Hippocampal formation (tissue), 2 donors: ENCODE data around the gene CENPO.
A peak's percentile ranks its signal among the peaks of the same experiment; 100 is the strongest.
"Not testable (repeated sequence)": the region's sequence is repeated elsewhere in the genome, so short reads cannot be mapped to it uniquely, and the experiment has no call there.

Experiments
- DNase-seq, 2 donors: peaks; one replicate each; lab custom pipeline; 2025; lab: John Stamatoyannopoulos, UW

The CENPO gene

DNA sequence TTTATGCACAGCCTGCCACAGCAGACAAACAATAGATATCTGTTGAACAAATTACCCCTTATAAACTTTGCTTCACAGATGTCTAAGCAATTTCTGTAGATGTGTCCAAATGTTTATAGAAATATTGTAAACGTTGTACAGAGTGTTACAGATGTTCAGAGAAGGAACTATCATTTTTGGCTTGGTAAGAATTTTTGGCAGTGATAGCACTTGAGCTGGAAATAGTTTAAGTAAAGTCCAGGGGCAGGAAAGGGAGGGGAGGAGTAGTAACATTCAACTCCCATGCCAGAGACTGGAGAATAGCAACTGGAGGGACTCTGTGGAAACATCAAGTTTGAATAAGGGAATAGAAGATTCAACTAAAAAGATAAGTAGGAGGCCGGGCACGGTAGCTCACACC lies 4.4 kb upstream of the CENPO start:
- DNase-seq = no peak

GRCh38 chr2:24791452-24791851 lies 1.8 kb upstream of the CENPO start:
- no peak for DNase-seq

GRCh38 chr2:24792542-24792873 lies 717 bp upstream of the CENPO start:
- DNase-seq = no peak

DNA sequence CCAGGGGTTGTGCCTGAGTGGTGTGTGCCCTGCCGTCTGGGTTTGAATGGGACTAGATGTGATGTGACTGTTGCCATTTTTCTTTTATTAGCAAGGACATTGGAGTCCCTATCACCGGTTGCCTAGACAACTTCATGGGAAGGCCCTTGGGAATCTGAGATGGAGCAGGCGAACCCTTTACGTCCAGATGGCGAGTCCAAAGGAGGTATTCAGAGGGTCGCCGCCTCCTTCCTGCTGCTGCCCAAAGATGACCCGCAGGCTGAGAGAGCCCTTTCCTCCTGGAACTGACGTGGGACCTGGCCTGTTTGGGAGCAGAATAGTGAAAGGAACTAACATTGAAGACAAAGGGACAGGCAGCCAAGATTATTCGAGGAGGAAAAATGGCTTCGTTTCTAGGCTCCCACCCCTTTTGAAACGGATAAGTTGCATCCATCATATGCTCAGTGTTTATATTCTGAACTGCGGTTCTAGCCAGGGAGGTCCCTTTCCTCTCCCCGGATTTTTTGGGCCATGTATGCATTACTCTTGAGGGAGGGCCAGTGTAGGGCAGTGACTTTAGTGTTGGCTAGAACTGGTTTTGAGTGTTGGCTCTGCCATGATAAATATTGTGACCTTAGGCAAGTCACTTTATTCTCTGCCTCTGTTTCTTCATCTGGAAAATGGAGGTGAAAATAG lies 673 bp downstream of the CENPO start:
- DNase-seq = no peak

- no peak for DNase-seq
Measured at GRCh38 chr2:24797644-24798043, 4.4 kb downstream of the CENPO start.

- not testable (repeated sequence) for DNase-seq
Measured at GRCh38 chr2:24800487-24800886, 7.3 kb downstream of the CENPO start.

GRCh38 chr2:24805811-24806660 lies 12.8 kb downstream of the CENPO start:
- DNase-seq = not testable (repeated sequence)

- no peak for DNase-seq
Measured at GRCh38 chr2:24806661-24807036, 13.4 kb downstream of the CENPO start.

- no peak for DNase-seq
Measured at GRCh38 chr2:24809316-24810007, 16.2 kb downstream of the CENPO start.

- peak; percentile 23 to 29 for DNase-seq
Measured at GRCh38 chr2:24813691-24814137, 20.5 kb downstream of the CENPO start.

- DNase-seq = no peak
Measured at GRCh38 chr2:24814516-24814915, 21.3 kb downstream of the CENPO start.

DNA sequence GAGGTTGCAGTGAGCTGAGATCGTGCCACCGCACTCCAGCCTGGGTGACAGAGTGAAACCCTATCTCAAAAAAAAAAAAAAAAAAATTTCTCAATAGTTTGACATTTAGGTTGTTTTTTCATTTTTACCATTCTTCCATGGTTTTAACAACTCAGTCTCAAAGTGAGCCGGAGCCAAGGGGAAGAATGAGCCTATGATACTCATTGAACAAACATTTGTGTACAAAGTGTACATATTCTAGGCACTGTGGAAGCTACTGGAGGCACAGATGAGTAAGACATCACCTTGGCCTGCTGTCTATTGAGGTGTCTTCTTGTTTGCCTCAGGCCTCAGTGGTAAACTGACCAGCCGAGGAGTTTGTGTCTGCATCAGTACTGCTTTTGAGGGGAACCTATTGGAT lies 21.9 kb downstream of the CENPO start:
- no peak for DNase-seq

DNA sequence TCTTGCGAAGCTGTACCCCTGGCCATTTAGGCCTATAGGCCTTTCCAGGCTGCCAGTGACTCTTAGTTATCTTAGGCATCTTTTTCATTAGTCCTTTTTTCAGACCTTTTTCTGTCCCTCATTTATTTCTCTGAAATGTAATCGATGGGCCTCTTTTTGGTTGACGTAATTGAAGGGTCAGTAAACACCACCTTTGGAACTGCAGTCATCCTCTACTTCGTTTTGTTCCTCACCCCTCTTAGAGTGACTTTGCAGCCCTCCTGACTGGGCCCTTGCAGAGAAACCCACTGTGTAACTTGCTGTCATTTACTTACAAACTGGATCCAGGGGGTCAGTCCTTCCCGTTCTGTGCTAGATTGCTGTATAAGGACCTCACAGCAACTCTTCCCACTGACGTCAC lies 23.2 kb downstream of the CENPO start:
- no peak for DNase-seq

GRCh38 chr2:24816884-24817283 lies 23.7 kb downstream of the CENPO start:
- DNase-seq = no peak

DNA sequence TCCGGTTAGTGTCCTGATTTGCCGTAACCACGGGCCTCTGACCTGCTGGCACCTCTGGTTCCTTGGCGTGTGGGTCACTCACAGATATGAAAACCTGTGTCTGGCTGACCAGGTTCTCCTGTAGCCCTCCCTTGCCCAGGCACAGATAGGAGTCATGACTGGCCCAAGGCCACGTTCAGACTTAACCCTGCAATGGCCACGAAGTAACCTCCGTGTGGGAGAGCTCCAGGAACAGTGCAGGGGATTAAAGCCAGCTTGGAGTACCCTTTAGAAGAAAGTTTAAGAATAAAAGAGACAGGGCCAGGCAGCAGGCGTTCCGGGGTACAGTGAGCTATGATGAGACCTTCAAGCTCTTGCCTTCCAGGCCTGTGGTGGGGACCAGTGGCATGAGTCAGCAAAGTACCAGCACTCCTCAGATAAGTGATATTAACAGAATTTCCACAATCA lies 25.5 kb downstream of the CENPO start:
- DNase-seq = no peak

DNA sequence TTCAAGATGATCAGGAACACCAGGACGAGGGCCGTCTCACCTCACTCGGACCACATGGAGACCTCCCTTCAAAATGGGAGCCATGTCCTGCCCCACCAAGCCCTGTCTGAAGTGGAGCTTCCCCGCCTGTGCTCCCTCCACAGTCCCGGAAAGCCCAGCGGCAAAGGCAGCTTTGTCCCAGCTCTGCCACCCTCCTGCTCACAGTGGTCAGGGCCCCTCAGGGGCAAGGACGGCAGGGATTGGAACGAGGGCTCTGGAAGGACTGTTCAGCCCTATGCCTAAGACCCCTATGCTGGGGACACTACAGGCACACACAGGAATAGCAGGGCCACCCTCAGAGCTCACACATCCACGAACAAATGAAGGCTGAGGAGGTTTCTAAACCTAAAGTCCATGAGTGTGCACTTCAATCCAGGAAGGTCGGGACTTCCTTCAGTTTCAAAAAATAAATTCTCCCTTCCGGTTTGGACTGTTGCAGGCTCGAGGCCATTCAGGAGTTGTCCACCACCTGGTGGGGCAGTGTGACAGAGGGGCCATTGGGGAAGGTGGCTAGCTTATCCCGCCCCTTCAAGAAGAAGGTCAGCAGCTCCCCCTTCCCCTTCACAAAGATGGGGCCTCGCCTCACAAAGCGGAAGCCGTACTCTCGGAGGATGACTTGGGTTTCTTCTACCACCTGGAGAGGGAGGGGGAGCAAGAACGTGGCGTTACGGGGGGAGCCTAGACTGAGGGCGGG lies 26.4 kb downstream of the CENPO start:
- DNase-seq = no peak

GRCh38 chr2:24820175-24820513 lies 26.9 kb downstream of the CENPO start:
- no peak for DNase-seq

GRCh38 chr2:24820598-24821432 lies 27.6 kb downstream of the CENPO start:
- DNase-seq = no peak

GRCh38 chr2:24821433-24821891 lies 28.2 kb downstream of the CENPO start:
- DNase-seq = no peak

DNA sequence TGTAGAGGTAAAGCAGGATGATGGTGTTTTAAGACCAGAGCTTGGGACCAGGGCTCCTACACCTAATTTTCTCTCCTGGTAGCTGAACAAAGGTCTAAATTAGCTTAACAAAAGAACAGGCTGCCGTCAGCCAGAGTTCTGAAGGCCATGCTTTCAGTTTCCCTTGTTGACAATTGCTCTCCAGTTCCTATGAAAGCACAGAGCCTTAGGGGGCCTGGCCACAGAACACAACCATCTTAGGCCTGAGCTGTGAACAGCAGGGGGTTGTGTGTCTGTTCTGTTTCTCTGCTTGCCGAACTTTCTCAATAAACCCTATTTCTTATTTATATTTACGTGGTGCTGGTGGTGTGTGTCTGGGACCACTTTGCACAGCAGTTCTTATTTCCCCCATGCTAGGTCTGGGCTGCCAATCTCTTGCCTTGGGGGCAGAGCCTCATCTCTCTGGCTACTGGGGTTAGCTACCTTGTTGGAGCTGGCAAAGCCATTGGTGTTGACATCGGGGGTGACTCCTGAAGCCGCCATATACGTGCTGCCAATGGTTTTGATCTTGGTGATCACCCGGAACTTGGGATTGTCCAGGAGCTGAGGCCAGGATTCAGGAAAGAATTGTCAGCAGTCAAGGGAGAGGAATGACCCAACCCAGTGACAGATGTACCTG lies 29.0 kb downstream of the CENPO start:
- no peak for DNase-seq
